Motor neuron (in vitro differentiated cells): ENCODE measurements around the gene CYP2F1. TPM values are rescaled to one million over a fixed set of nuclear protein-coding genes. Genes with fewer than 3 reads are reported as not detected.

Source experiments
- ATAC-seq, 8 experiments: fragments of 200-7000 bp; cut with Tn5 transposase; replicated peaks in 6 of 8; 2 replicates each; pipeline ENCODE4 v1.8.0; 2021; ENCODE audit warnings: mild to moderate bottlenecking in 8 of 8, moderate library complexity in 8 of 8
- H3K27ac ChIP-seq, 2 donors: fragments of 250-450 bp; sonication (Bioruptor Pico); 2 replicates each; pipeline ENCODE4 v1.9.0; 2021; ENCODE audit warnings: antibody characterized with exemption in 2 of 2, mild to moderate bottlenecking in 2 of 2, moderate library complexity in 1 of 2
- H3K4me1 ChIP-seq, 2 donors: fragments of 250-450 bp; sonication (Bioruptor Pico); replicated peaks in 1 of 2; 2 replicates each; pipeline ENCODE4 v1.6.1; 2021; ENCODE audit warnings: antibody characterized with exemption in 2 of 2, mild to moderate bottlenecking in 2 of 2, moderate library complexity in 1 of 2
- H3K4me3 ChIP-seq, 5 donors: fragments of 250-450 bp; sonication (Bioruptor Pico); 2 replicates each; pipeline ENCODE4 v1.9.0; 2021; ENCODE audit warnings: antibody characterized with exemption in 5 of 5, mild to moderate bottlenecking in 5 of 5, moderate library complexity in 4 of 5
- WGBS, 10 experiments: fragments of 450-650 bp; shearing (Covaris generic); methylation state at CpG; one replicate each; pipeline ENCODE4 v1.0.0; 2022; 5-methylcytosine and 5-hydroxymethylcytosine counted together
- in situ Hi-C, 9 experiments: fragments of 400-800 bp; cut with MboI; loops; one replicate each; pipeline ENCODE4 v1.15.0; 2021; ENCODE audit warnings: low sequenced_read_pairs in 9 of 9, low pct_unique_long_range_greater_than_20kb in 2 of 9; ENCODE audit not compliant: unreplicated experiment in 9 of 9
- total RNA-seq, 8 experiments: library from RNA; unstranded; fragments of 300-600 nt; gene quantifications; 2 replicates each; pipeline versions ENCODE4 v1.2.3 to v1.2.4, GENCODE V29; 2022

Gene CYP2F1
- total RNA-seq, 8 experiments from 2014 or later = 0.18 to 4.2 (median 1.4) TPM; not detected in 3

- in situ Hi-C loops = no loop called here
- WGBS, 10 experiments = 13 to 100% (median 88%) methylated on average over 1 to 2 of the region's 6 CpGs; no CpG with 5 or more reads in 7 of the 10 experiments
- H3K27ac ChIP-seq = no peak overlapping the region
- no peak overlapping the region for H3K4me3 ChIP-seq
- no peak for ATAC-seq
- H3K4me1 ChIP-seq = peaks cover 0 to 8% of the 10 kb centered on the region in 2 donors
Measured at GRCh38 chr19:41172297-41173164, 58.3 kb downstream of the CYP2F1 start.

- 80 to 100% (median 89%) methylated on average over 1 to 8 of the region's 15 CpGs; no CpG with 5 or more reads in 6 of the 10 experiments for WGBS, 10 experiments
- Histone ChIP-seq H3K4me3 (no peak overlapping the region), H3K27ac (no peak overlapping the region), H3K4me1 (peaks cover 0 to 8% of the 10 kb centered on the region in 2 donors)
- in situ Hi-C loops = no loop called here
- no peak for ATAC-seq
Measured at GRCh38 chr19:41174297-41174928, 60.2 kb downstream of the CYP2F1 start.

- H3K4me3 ChIP-seq = no peak overlapping the region
- in situ Hi-C loops = no loop called here
- H3K27ac ChIP-seq = no peak overlapping the region
- WGBS, 10 experiments = 27 to 80% (median 71%) methylated on average over 2 to 6 of the region's 14 CpGs; no CpG with 5 or more reads in 3 of the 10 experiments
- ATAC-seq = peak in 7 of 8 experiments; percentile 56 to 98 (median 77)
- peaks cover 0 to 8% of the 10 kb centered on the region in 2 donors for H3K4me1 ChIP-seq
Measured at GRCh38 chr19:41175801-41176777, 61.9 kb downstream of the CYP2F1 start.

Other genes with a start within 250 kb of the CYP2F1 start
- gene CYP2A7, start 232.2 kb upstream of the CYP2F1 start, total RNA-seq = 1 to 10 TPM in 1 of 8 experiments, under 1 TPM in 4, not detected in 3; 0.17 to 1.1 (median 0.45) TPM
- under 1 TPM in 4 of 8 experiments, not detected in 4; 0.17 to 0.63 (median 0.22) TPM for gene CYP2B6, start 123.2 kb upstream of the CYP2F1 start, total RNA-seq
- gene CYP2A13, start 26.0 kb upstream of the CYP2F1 start, total RNA-seq = not detected
- 1 to 10 TPM in 2 of 8 experiments, under 1 TPM in 5, not detected in 1; 0.13 to 2.2 (median 1.00) TPM for gene CYP2S1, start 78.8 kb downstream of the CYP2F1 start, total RNA-seq
- gene AXL, start 104.8 kb downstream of the CYP2F1 start, total RNA-seq = 10 to 100 TPM in 2 of 8 experiments, 1 to 10 TPM in 4, under 1 TPM in 2; 0.55 to 20.8 (median 4.9) TPM
- gene HNRNPUL1, start 149.9 kb downstream of the CYP2F1 start, total RNA-seq = 100 to 1,000 TPM in 6 of 8 experiments, 10 to 100 TPM in 2; 79.3 to 196 (median 113) TPM
- 10 to 100 TPM in 3 of 8 experiments, 1 to 10 TPM in 5; 6.6 to 25.0 (median 9.7) TPM for gene CCDC97, start 195.7 kb downstream of the CYP2F1 start, total RNA-seq
- 10 to 100 TPM in 3 of 8 experiments, 1 to 10 TPM in 4, under 1 TPM in 1; 0.71 to 42.7 (median 4.8) TPM for gene TGFB1, start 239.5 kb downstream of the CYP2F1 start, total RNA-seq
- 10 to 100 TPM in 2 of 8 experiments, 1 to 10 TPM in 6; 4.6 to 15.3 (median 6.3) TPM for gene B9D2, start 249.7 kb downstream of the CYP2F1 start, total RNA-seq